Measurements from ENCODE around the gene ABCD1. TPM values are rescaled to one million over a fixed set of nuclear protein-coding genes. Genes with fewer than 3 reads are reported as not detected.
"Not testable (repeated sequence)": the region's sequence is repeated elsewhere in the genome, so short reads cannot be mapped to it uniquely, and the experiment has no call there.

ABCD1 gene
- total RNA-seq, 2 donors from 2014 or later, result 12.7 to 16.8 TPM

GRCh38 chrX:153702336-153703035 lies 22.2 kb upstream of the ABCD1 start:
- no peak for TF ChIP-seq CTCF (IDR thresholded peaks at IDR 0.05)
- no peak overlapping the region for H3K9ac ChIP-seq (ENCODE audit: low read depth in 2 of 2, low read length in 2 of 2)
- no peak for DNase-seq
- H3K27me3 ChIP-seq, result no peaks in the 10 kb centered on the region
- no peaks in the 10 kb centered on the region for H3K36me3 ChIP-seq
- H3K9me3 ChIP-seq, result no peaks in the 10 kb centered on the region
- peak overlapping the region; percentile 44 for H3K27ac ChIP-seq
- H3K4me1 ChIP-seq, result no peaks in the 10 kb centered on the region
- intact Hi-C loops (cut with DNase I), result no loop called here
- no peak overlapping the region for H3K4me3 ChIP-seq

GRCh38 chrX:153703036-153703370 lies 21.7 kb upstream of the ABCD1 start:
- no peaks in the 10 kb centered on the region for H3K36me3 ChIP-seq
- no peaks in the 10 kb centered on the region for H3K27me3 ChIP-seq

GRCh38 chrX:153704021-153704526 lies 20.6 kb upstream of the ABCD1 start:
- no peaks in the 10 kb centered on the region for H3K4me1 ChIP-seq
- no peak for DNase-seq
- H3K4me3 ChIP-seq, result no peak overlapping the region
- H3K9ac ChIP-seq (ENCODE audit: low read depth in 2 of 2, low read length in 2 of 2), result peak overlapping the region in 1 of 2 donors; percentile 55
- H3K27me3 ChIP-seq, result no peaks in the 10 kb centered on the region
- no peak for TF ChIP-seq CTCF (IDR thresholded peaks at IDR 0.05)
- no peak overlapping the region for H3K27ac ChIP-seq
- intact Hi-C loops (cut with DNase I), result no loop called here
- H3K9me3 ChIP-seq, result no peaks in the 10 kb centered on the region
- H3K36me3 ChIP-seq, result no peaks in the 10 kb centered on the region

More at GRCh38 chrX:153703036-153703370, 21.7 kb upstream of the ABCD1 start:
- Histone ChIP-seq H3K27ac (peak overlapping the region; percentile 44), H3K9me3 (no peaks in the 10 kb centered on the region), H3K9ac (ENCODE audit: low read depth in 2 of 2, low read length in 2 of 2) (no peak overlapping the region), H3K4me3 (no peak overlapping the region), H3K4me1 (no peaks in the 10 kb centered on the region)
- no peak for TF ChIP-seq CTCF (IDR thresholded peaks at IDR 0.05)
- intact Hi-C loops (cut with DNase I), result no loop called here
- DNase-seq, result peak; percentile 84

GRCh38 chrX:153704631-153705402 lies 19.8 kb upstream of the ABCD1 start:
- H3K27ac ChIP-seq; H3K4me1 ChIP-seq; H3K9ac ChIP-seq (ENCODE audit: low read depth in 2 of 2, low read length in 2 of 2); intact Hi-C loops (cut with DNase I); H3K27me3 ChIP-seq; H3K36me3 ChIP-seq; DNase-seq; H3K9me3 ChIP-seq; H3K4me3 ChIP-seq: not testable (repeated sequence)

- H3K36me3 ChIP-seq; H3K27me3 ChIP-seq; DNase-seq; H3K9me3 ChIP-seq; H3K4me3 ChIP-seq; H3K9ac ChIP-seq (ENCODE audit: low read depth in 2 of 2, low read length in 2 of 2); intact Hi-C loops (cut with DNase I); H3K27ac ChIP-seq; H3K4me1 ChIP-seq: not testable (repeated sequence)
Observed at GRCh38 chrX:153705403-153706060, 19.1 kb upstream of the ABCD1 start.

GRCh38 chrX:153706799-153707198 lies 17.9 kb upstream of the ABCD1 start:
- no peak overlapping the region for H3K4me3 ChIP-seq

More at GRCh38 chrX:153706799-153707198, 17.9 kb upstream of the ABCD1 start:
- Histone ChIP-seq H3K27ac (no peak overlapping the region), H3K36me3 (no peaks in the 10 kb centered on the region), H3K9ac (ENCODE audit: low read depth in 2 of 2, low read length in 2 of 2) (no peak overlapping the region), H3K27me3 (no peaks in the 10 kb centered on the region), H3K4me1 (no peaks in the 10 kb centered on the region), H3K9me3 (no peaks in the 10 kb centered on the region)
- DNase-seq, result no peak
- TF ChIP-seq CTCF (IDR thresholded peaks at IDR 0.05), result no peak
- intact Hi-C loops (cut with DNase I), result no loop called here
